Measurements from ENCODE around the gene KLHL15. TPM values are rescaled to one million over a fixed set of nuclear protein-coding genes. Genes with fewer than 3 reads are reported as not detected.

Gene KLHL15
- total RNA-seq, 1 experiment from 2014 or later, result 7.2 TPM

DNA sequence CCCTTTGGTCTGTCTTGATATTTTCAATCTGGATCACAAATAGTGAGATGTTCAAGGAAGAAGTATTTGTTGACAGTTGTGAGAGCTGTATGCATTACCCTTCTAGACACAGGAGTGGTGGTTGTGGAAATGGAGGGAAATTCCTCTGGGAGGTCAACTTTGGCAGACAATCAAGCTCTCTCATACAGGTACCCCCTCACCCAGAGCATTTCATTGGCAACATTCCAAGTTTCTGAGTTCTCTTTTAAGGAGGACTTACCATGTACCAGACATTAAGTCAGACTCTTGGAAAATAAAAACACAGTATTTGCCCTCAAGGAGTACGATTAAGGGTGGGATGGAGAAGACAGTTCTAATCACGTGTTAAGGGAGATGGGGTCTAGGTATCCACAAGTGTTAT is 45.3 kb downstream of the KLHL15 start (continued):
- TF ChIP-seq NR1H2 (CRISPR knock-in tag; IDR thresholded peaks at IDR 0.05), result no peak
- no peak for TF ChIP-seq RELA (CRISPR knock-in tag; IDR thresholded peaks at IDR 0.05; ENCODE audit: borderline replicate concordance)
- TF ChIP-seq ETV6 (CRISPR knock-in tag; IDR thresholded peaks at IDR 0.05), result no peak
- TF ChIP-seq, protein P1, sequence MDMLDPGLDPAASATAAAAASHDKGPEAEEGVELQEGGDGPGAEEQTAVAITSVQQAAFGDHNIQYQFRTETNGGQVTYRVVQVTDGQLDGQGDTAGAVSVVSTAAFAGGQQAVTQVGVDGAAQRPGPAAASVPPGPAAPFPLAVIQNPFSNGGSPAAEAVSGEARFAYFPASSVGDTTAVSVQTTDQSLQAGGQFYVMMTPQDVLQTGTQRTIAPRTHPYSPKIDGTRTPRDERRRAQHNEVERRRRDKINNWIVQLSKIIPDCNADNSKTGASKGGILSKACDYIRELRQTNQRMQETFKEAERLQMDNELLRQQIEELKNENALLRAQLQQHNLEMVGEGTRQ (CRISPR knock-in tag; IDR thresholded peaks at IDR 0.05), result no peak
- no peak for TF ChIP-seq MXD4 (CRISPR knock-in tag; IDR thresholded peaks at IDR 0.05; ENCODE audit: borderline replicate concordance)
- no peak for TF ChIP-seq EMX1 (CRISPR knock-in tag; IDR thresholded peaks at IDR 0.05)
- TF ChIP-seq, protein P2, sequence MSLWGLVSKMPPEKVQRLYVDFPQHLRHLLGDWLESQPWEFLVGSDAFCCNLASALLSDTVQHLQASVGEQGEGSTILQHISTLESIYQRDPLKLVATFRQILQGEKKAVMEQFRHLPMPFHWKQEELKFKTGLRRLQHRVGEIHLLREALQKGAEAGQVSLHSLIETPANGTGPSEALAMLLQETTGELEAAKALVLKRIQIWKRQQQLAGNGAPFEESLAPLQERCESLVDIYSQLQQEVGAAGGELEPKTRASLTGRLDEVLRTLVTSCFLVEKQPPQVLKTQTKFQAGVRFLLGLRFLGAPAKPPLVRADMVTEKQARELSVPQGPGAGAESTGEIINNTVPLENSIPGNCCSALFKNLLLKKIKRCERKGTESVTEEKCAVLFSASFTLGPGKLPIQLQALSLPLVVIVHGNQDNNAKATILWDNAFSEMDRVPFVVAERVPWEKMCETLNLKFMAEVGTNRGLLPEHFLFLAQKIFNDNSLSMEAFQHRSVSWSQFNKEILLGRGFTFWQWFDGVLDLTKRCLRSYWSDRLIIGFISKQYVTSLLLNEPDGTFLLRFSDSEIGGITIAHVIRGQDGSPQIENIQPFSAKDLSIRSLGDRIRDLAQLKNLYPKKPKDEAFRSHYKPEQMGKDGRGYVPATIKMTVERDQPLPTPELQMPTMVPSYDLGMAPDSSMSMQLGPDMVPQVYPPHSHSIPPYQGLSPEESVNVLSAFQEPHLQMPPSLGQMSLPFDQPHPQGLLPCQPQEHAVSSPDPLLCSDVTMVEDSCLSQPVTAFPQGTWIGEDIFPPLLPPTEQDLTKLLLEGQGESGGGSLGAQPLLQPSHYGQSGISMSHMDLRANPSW (CRISPR knock-in tag; conservative IDR thresholded peaks at IDR 0.05; ENCODE audit: low read depth), result no peak
- no peak for TF ChIP-seq TP53 (CRISPR knock-in tag; IDR thresholded peaks at IDR 0.05)
- TF ChIP-seq JUN (CRISPR knock-in tag; IDR thresholded peaks at IDR 0.05), result no peak
- no peak for TF ChIP-seq SOX15 (CRISPR knock-in tag; IDR thresholded peaks at IDR 0.05)
- TF ChIP-seq, protein P3, sequence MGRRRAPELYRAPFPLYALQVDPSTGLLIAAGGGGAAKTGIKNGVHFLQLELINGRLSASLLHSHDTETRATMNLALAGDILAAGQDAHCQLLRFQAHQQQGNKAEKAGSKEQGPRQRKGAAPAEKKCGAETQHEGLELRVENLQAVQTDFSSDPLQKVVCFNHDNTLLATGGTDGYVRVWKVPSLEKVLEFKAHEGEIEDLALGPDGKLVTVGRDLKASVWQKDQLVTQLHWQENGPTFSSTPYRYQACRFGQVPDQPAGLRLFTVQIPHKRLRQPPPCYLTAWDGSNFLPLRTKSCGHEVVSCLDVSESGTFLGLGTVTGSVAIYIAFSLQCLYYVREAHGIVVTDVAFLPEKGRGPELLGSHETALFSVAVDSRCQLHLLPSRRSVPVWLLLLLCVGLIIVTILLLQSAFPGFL (CRISPR knock-in tag; IDR thresholded peaks at IDR 0.05; ENCODE audit: borderline replicate concordance), result no peak
- no peak for TF ChIP-seq ZNF423 (CRISPR knock-in tag; IDR thresholded peaks at IDR 0.05)
- no peak for TF ChIP-seq CREM (CRISPR knock-in tag; IDR thresholded peaks at IDR 0.05)
- TF ChIP-seq, protein P4, sequence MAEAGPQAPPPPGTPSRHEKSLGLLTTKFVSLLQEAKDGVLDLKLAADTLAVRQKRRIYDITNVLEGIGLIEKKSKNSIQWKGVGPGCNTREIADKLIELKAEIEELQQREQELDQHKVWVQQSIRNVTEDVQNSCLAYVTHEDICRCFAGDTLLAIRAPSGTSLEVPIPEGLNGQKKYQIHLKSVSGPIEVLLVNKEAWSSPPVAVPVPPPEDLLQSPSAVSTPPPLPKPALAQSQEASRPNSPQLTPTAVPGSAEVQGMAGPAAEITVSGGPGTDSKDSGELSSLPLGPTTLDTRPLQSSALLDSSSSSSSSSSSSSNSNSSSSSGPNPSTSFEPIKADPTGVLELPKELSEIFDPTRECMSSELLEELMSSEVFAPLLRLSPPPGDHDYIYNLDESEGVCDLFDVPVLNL (CRISPR knock-in tag; IDR thresholded peaks at IDR 0.05; ENCODE audit: borderline replicate concordance, low read depth), result no peak

DNA sequence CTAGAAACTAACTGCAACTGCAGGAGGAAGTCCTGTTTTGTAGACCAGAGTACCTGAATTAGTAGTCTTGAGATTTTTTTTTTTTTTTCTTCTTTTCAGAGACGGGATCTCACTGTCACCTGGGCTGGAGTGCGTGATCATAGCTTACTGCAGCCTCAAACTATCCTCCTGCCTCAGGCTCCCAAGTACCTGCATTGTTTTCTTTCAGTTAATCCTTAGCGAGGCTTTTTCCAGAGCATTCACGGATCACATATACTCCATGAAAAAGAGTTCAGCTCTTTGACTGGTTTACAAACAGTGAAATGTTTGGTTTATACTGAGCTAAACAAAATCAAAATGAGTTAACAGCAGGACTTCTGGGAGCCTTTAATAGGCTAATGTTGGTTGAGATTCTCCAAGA is 45.8 kb downstream of the KLHL15 start:
- ChIA-PET POLR2A (no interaction called here), CTCF (interaction anchor here (1.0 kb wide), 1 partner anchor 73 kb away, joined by 6 read pairs; the partner anchor contains the start of gene EIF2S3)
- ATAC-seq (peak; percentile 66), DNase-seq (ENCODE audit: low spot score) (no peak)
- peaks cover 30% of the 10 kb centered on the region for H3K4me1 Mint-ChIP-seq
- TF ChIP-seq, protein P5, sequence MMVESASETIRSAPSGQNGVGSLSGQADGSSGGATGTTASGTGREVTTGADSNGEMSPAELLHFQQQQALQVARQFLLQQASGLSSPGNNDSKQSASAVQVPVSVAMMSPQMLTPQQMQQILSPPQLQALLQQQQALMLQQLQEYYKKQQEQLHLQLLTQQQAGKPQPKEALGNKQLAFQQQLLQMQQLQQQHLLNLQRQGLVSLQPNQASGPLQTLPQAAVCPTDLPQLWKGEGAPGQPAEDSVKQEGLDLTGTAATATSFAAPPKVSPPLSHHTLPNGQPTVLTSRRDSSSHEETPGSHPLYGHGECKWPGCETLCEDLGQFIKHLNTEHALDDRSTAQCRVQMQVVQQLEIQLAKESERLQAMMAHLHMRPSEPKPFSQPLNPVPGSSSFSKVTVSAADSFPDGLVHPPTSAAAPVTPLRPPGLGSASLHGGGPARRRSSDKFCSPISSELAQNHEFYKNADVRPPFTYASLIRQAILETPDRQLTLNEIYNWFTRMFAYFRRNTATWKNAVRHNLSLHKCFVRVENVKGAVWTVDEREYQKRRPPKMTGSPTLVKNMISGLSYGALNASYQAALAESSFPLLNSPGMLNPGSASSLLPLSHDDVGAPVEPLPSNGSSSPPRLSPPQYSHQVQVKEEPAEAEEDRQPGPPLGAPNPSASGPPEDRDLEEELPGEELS (CRISPR knock-in tag; IDR thresholded peaks at IDR 0.05), result no peak
- no peak for TF ChIP-seq GTF2I (CRISPR knock-in tag; conservative IDR thresholded peaks at IDR 0.05)
- no peak for TF ChIP-seq MYBL2 (CRISPR knock-in tag; IDR thresholded peaks at IDR 0.05)
- TF ChIP-seq, protein P6, sequence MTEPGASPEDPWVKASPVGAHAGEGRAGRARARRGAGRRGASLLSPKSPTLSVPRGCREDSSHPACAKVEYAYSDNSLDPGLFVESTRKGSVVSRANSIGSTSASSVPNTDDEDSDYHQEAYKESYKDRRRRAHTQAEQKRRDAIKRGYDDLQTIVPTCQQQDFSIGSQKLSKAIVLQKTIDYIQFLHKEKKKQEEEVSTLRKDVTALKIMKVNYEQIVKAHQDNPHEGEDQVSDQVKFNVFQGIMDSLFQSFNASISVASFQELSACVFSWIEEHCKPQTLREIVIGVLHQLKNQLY (CRISPR knock-in tag; IDR thresholded peaks at IDR 0.05), result no peak
- no peaks in the 10 kb centered on the region for H3K36me3 Mint-ChIP-seq
- no peaks in the 10 kb centered on the region for H3K27me3 Mint-ChIP-seq (ENCODE audit: low read depth)
- H3K4me3 Mint-ChIP-seq, result no peak overlapping the region
- H3K27ac Mint-ChIP-seq, result peak overlapping the region; percentile 46
- no peaks in the 10 kb centered on the region for H3K9me3 Mint-ChIP-seq

Measured in WTC11 (cell line).